Keratinocyte (primary cell): ENCODE measurements around the gene LARGE1.

Source experiments
- EZH2 ChIP-seq: IDR thresholded peaks from one replicate; pipeline ENCODE4 v1.6.1; 2012; ENCODE audit warnings: inconsistent platforms, mild to moderate bottlenecking, low read length, moderate library complexity
- TF ChIP-seq, protein P1 (sequence below), 3 experiments: IDR thresholded peaks in 1 of 3; conservative IDR thresholded peaks in 1 of 3; optimal IDR thresholded peaks in 1 of 3; 2 replicates in 2 of 3; 3 replicates in 1 of 3; pipeline versions ENCODE3 to v1.5.1; 2011; ENCODE audit warnings: low read length in 3 of 3, mild to moderate bottlenecking in 3 of 3, moderate library complexity in 2 of 3, control low read depth in 1 of 3, inconsistent platforms in 1 of 3; ENCODE audit not compliant: insufficient read depth in 2 of 3; ENCODE audit errors: extremely low read depth in 1 of 3

DNA sequence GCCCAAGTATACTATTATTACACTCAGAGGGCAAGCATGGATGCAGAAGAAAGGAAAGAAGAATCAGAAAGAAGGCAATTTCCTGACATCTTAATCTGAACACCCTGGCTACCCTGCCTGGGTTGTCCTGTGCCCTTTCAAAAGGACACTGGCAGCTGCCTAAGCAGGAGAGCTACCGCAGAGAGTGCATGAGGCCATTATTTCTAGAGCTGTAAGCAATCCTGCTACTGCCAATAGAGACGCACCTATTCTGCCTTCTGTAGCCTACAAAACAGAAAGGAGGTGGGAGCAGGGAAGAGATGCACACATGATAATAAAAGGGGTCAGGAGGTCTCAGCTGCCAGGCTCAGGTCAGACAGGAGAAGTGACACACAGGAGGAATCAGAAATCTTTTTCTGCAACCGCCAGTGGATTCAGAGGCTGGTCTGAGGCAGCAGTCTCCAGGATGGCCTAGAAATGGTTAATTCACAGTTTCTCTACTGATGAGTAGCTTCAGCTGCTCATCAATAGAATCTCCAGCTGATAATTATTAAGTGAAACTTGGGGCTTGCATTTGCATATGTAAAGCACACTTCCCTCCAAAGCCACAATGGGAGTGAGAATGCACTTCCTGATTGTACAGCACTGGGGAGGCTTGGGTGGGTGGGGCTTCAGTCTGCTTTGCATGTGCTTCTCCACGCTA is 253.9 kb downstream of the LARGE1 start:
- TF ChIP-seq, protein P1, sequence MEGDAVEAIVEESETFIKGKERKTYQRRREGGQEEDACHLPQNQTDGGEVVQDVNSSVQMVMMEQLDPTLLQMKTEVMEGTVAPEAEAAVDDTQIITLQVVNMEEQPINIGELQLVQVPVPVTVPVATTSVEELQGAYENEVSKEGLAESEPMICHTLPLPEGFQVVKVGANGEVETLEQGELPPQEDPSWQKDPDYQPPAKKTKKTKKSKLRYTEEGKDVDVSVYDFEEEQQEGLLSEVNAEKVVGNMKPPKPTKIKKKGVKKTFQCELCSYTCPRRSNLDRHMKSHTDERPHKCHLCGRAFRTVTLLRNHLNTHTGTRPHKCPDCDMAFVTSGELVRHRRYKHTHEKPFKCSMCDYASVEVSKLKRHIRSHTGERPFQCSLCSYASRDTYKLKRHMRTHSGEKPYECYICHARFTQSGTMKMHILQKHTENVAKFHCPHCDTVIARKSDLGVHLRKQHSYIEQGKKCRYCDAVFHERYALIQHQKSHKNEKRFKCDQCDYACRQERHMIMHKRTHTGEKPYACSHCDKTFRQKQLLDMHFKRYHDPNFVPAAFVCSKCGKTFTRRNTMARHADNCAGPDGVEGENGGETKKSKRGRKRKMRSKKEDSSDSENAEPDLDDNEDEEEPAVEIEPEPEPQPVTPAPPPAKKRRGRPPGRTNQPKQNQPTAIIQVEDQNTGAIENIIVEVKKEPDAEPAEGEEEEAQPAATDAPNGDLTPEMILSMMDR (optimal IDR thresholded peaks at IDR 0.05 in 1 of 3, IDR thresholded peaks at IDR 0.05 in 1 of 3, conservative IDR thresholded peaks at IDR 0.05 in 1 of 3; ENCODE audit: extremely low read depth in 1 of 3, insufficient read depth in 2 of 3, low read length in 3 of 3) = no peak
- no peak for TF ChIP-seq EZH2
